Nephron (organoid): ENCODE data around the gene ERMP1.
A peak's percentile ranks its signal among the peaks of the same experiment; 100 is the strongest.

Experiments
- H3K27ac Mint-ChIP-seq, 3 experiments: 2 replicates each; pipeline ENCODE4 v1.8.0; 2020; ENCODE audit warnings: mixed read lengths in 3 of 3, mild to moderate bottlenecking in 2 of 3, moderate library complexity in 1 of 3
- H3K27me3 Mint-ChIP-seq: 2 replicates; pipeline ENCODE4 v1.8.0; 2021; ENCODE audit warnings: low read depth, mild to moderate bottlenecking, moderate library complexity, mixed read lengths
- H3K36me3 Mint-ChIP-seq: 2 replicates; pipeline ENCODE4 v1.8.0; 2020; ENCODE audit warnings: low read depth, mixed read lengths
- H3K4me1 Mint-ChIP-seq: 2 replicates; pipeline ENCODE4 v1.8.0; 2020; ENCODE audit warnings: mixed read lengths
- H3K4me3 Mint-ChIP-seq, 3 experiments: 2 replicates each; pipeline ENCODE4 v1.8.0; 2020; ENCODE audit warnings: mild to moderate bottlenecking in 3 of 3, mixed read lengths in 3 of 3, moderate library complexity in 2 of 3
- H3K9me3 Mint-ChIP-seq: 2 replicates; pipeline ENCODE4 v1.8.0; 2020; ENCODE audit warnings: mixed read lengths
- CTCF ChIP-seq, 3 experiments: fragments of 200-600 bp; sonication (generic); IDR thresholded peaks; one replicate each; pipeline ENCODE4 v1.5.0; 2021; ENCODE audit warnings: antibody characterized with exemption in 3 of 3; ENCODE audit not compliant: unreplicated experiment in 3 of 3

Gene ERMP1

GRCh38 chr9:5835808-5836207 is 2.9 kb upstream of the ERMP1 start:
- no peak overlapping the region for H3K4me3 Mint-ChIP-seq
- TF ChIP-seq CTCF (IDR thresholded peaks at IDR 0.05; ENCODE audit: unreplicated experiment in 3 of 3): no peak
- peaks cover 42% of the 10 kb centered on the region for H3K4me1 Mint-ChIP-seq

GRCh38 chr9:5834214-5834613 is 1.3 kb upstream of the ERMP1 start:
- no peaks in the 10 kb centered on the region for H3K27me3 Mint-ChIP-seq
- H3K36me3 Mint-ChIP-seq: no peaks in the 10 kb centered on the region
- no peak for TF ChIP-seq CTCF (IDR thresholded peaks at IDR 0.05; ENCODE audit: unreplicated experiment in 3 of 3)
- H3K9me3 Mint-ChIP-seq: no peaks in the 10 kb centered on the region
- H3K4me1 Mint-ChIP-seq: peaks cover 29% of the 10 kb centered on the region
- peak overlapping the region; percentile 48 to 93 (median 73) for H3K4me3 Mint-ChIP-seq
- H3K27ac Mint-ChIP-seq: peak overlapping the region in 2 of 3 experiments; percentile 62 to 71

More at GRCh38 chr9:5835808-5836207, 2.9 kb upstream of the ERMP1 start:
- Mint-ChIP-seq H3K9me3 (no peaks in the 10 kb centered on the region), H3K27me3 (no peaks in the 10 kb centered on the region), H3K36me3 (no peaks in the 10 kb centered on the region), H3K27ac (no peak overlapping the region)

GRCh38 chr9:5832071-5832537 is 813 bp downstream of the ERMP1 start:
- H3K4me1 Mint-ChIP-seq: peaks cover 24% of the 10 kb centered on the region
- peaks cover 5% of the 10 kb centered on the region for H3K36me3 Mint-ChIP-seq
- H3K27ac Mint-ChIP-seq: peak overlapping the region; percentile 84 to 93 (median 89)
- peak overlapping the region; percentile 94 for H3K4me3 Mint-ChIP-seq
- H3K27me3 Mint-ChIP-seq: no peaks in the 10 kb centered on the region
- no peak for TF ChIP-seq CTCF (IDR thresholded peaks at IDR 0.05; ENCODE audit: unreplicated experiment in 3 of 3)
- H3K9me3 Mint-ChIP-seq: no peaks in the 10 kb centered on the region

GRCh38 chr9:5825895-5826622 is 6.9 kb downstream of the ERMP1 start:
- Mint-ChIP-seq H3K27ac (no peak overlapping the region), H3K27me3 (no peaks in the 10 kb centered on the region), H3K9me3 (no peaks in the 10 kb centered on the region), H3K4me1 (no peaks in the 10 kb centered on the region), H3K36me3 (peaks cover 12% of the 10 kb centered on the region), H3K4me3 (no peak overlapping the region)
- no peak for TF ChIP-seq CTCF (IDR thresholded peaks at IDR 0.05; ENCODE audit: unreplicated experiment in 3 of 3)

GRCh38 chr9:5825223-5825622 is 7.7 kb downstream of the ERMP1 start:
- TF ChIP-seq CTCF (IDR thresholded peaks at IDR 0.05; ENCODE audit: unreplicated experiment in 3 of 3): no peak
- Mint-ChIP-seq H3K27me3 (no peaks in the 10 kb centered on the region), H3K4me1 (no peaks in the 10 kb centered on the region), H3K36me3 (peaks cover 12% of the 10 kb centered on the region), H3K9me3 (no peaks in the 10 kb centered on the region), H3K27ac (no peak overlapping the region), H3K4me3 (no peak overlapping the region)

- H3K4me3 Mint-ChIP-seq: no peak overlapping the region
- H3K27me3 Mint-ChIP-seq: no peaks in the 10 kb centered on the region
- no peak for TF ChIP-seq CTCF (IDR thresholded peaks at IDR 0.05; ENCODE audit: unreplicated experiment in 3 of 3)
- peaks cover 20% of the 10 kb centered on the region for H3K36me3 Mint-ChIP-seq
- H3K9me3 Mint-ChIP-seq: no peaks in the 10 kb centered on the region
- H3K4me1 Mint-ChIP-seq: no peaks in the 10 kb centered on the region
- H3K27ac Mint-ChIP-seq: no peak overlapping the region
Measured at GRCh38 chr9:5820425-5820824, 12.5 kb downstream of the ERMP1 start.
